Hepatic stellate cell (primary cell): Measurements from ENCODE around the gene NDRG2.
"Not testable (repeated sequence)": the region's sequence is repeated elsewhere in the genome, so short reads cannot be mapped to it uniquely, and the experiment has no call there.

Source experiments
- DNase-seq: peaks from one replicate; pipeline ENCODE4 v3.0.0; 2011; ENCODE audit warnings: low spot score

NDRG2 gene

DNA sequence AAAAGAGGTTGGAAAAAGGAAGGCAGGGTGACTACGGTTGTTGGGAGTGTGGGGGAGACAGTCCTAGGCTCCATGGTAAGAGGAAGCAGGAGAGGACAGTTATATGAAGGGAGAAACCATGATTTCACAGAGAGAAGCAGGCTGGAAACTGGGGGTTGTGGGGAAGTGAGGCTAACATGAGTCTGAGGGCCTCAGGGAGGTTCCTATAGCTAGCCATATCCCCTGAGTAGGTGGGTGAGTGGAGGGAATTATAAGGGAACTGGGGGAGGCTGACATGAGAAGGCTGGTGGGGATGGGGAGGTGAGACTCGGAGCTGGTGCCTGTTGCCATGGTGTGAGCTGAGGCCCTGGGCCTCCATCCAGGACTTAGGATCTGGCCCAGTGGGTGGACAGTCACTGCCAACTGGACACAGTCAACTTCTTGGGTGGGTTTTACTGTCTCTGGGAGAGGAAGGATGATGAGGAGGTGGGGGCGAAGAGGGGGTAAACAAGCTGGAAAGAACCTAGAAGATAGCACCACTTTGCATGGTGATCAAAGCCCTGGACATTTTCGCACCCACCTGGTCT lies 8.4 kb upstream of the NDRG2 start:
- DNase-seq = no peak

- no peak for DNase-seq
These were observed 7.7 kb upstream of the NDRG2 start for GRCh38 chr14:21032326-21033132.

DNA sequence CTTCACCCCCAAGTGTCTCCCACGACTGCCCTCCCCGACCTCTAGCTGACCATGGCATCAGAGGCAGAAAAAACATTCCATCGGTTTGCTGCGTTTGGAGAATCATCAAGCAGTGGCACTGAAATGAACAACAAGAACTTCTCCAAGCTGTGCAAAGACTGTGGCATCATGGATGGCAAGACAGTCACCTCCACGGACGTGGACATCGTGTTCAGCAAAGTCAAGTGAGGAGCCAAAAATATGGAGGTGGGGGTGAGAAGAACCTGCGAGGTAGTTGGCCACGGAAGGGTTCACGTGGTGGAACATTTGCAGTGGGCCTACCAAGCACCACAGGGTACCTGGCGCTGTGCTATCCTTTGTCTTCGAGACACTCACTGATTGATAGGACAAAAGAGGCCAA lies 5.7 kb upstream of the NDRG2 start:
- no peak for DNase-seq

- no peak for DNase-seq
These were observed 5.1 kb upstream of the NDRG2 start, which contains the start of gene TPPP2 for GRCh38 chr14:21029917-21030316. TPPP2 (plus strand) TSS chr14:21030217; CDS start chr14:21030582, 365 bp downstream.

DNA sequence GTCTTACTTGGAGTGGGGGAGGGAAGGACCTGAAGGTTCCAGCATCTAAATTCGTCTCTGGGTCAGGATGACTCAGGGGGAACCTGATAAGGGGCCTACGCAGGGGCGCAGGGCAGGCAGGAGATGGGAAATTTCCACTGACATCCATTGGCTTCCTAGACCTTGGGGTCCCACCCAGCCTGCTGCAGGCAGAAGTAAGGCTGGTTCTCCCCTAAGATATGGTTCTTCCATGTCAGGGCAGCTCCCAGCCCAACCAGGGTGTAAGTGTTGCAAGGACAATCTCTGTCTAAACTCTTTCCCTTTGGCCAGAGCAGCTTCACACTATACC lies 2.1 kb upstream of the NDRG2 start:
- no peak for DNase-seq

DNA sequence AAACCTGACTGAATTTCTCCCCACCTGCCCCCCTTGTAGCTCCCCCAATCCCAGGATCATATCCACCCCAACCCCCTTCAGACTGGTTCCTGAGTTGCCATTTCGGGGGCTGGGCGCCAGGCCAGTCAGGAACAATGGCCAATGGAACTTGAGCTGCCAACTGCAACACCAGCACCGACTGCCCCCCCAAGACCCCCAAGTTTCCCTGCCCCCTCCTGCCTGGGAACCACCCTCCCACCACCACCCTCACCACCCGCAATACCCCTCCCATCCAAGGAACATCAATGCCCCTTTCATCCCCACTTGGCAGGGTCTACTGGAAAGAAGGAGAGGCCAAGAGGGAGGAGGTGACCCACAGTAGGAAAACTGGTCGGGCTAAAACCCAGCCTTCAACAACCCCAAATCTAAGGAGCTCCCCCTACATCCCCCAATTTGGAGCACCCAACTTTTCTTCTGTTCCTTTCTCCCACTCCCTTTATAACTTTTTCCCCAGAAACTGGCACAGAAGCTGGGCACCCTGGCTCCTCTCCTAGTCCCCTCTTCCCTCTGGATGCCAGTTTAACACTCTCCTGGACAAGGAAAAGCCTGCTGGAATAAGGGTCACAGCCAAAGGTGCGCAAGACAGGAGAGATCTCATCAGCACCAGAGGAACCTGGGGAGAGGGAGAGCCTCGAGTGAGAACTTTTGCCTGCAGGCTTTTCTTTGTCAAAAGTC lies 1.6 kb upstream of the NDRG2 start:
- no peak for DNase-seq

GRCh38 chr14:21025371-21026273 lies 761 bp upstream of the NDRG2 start:
- no peak for DNase-seq

DNA sequence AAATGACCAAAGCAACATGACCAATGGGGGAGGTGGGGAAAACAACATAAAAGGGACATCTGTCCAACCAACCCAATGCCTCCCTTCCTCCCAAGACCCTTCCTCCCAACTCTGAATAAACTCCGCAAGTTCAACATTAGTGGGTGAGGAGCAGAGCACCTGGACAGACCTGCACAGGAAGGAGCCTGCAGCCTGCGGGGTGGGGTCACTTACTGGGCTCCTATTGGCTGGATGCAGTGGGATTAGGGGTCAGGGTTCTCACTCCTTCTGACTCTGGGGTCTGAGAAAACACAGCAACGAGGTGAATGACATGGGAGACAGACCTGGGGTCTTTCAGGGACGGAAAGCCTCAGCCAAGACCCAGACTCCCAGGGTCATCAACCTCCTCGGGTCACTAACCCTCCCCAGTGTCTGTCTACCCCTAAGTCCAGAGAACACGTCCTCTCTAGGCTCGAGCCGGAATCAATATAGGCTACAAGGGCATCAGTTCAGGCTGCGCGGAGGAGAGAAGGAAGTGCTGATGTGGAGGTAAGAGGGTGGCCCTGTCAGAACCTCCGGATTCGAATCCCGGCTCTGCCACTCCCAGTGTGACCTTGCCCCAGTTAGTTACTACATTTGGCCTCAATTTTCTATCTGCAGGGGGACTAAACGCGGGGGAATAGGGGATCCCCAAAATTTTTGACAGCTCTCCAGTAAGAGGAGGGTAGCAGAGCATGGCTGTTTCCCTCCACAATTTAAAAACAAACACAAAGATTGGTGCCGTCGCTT lies 860 bp downstream of the NDRG2 start:
- DNase-seq = no peak

- no peak for DNase-seq
These were observed 1.7 kb downstream of the NDRG2 start for GRCh38 chr14:21023174-21023573.

GRCh38 chr14:21022686-21023085 lies 2.2 kb downstream of the NDRG2 start:
- no peak for DNase-seq

- no peak for DNase-seq
These were observed 3.8 kb downstream of the NDRG2 start for GRCh38 chr14:21020977-21021545.

DNA sequence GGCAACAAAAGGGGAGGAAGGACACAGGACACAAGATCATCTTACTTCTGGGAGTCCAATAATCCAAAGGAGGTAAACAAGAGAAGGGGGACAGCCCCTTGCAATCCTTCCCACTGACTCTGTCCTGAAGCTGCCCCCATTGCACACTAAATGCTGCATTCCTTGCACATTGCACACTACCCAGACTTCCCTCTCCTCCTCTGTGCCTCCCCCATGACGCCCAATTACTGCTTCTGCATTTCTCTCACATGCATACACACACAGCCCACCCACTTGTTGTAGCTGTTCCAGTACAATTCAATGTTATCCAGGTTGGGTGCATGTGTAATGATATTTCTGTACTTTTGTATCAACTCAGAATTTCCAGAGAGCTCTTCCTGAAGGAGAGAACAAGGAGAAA lies 5.5 kb downstream of the NDRG2 start:
- DNase-seq = no peak

DNA sequence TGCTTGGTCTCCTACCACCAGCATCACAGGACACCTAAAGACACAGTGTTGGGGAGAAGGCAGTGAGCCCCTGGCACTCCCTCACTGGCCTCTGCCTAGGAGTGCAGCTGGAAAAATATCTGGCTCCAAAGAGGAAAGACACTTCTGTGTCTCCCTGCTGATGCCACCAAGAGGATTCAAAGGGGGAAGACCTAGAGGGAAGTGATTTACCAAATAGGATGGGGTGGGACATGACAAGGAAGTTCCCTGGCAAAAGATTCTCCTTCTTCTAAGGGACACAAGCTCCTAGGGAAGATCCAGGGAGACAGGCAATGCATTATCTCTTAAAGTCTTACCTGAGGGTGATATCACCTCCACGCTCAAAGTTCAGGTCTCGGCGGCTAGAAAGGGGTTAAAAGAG lies 6.1 kb downstream of the NDRG2 start:
- DNase-seq = no peak

DNA sequence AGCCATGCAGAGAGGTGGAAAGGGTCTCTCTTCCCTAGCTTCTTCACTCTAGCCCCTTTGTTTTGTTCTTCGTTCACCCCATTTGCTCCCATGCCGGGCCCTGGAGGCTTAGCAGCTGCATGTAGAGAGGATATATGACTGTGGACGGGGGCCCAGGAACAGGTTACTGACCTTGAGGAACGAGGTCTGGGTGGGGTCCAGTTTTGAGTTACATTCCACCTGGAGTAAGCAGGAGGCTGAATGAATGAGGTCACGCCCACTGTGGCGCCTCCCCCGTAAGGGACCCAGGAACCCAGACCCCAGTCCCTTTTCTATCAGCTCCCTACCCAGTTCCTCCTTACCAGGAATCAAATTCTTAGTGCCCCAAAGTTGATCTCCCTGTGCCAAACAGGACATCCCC lies 6.6 kb downstream of the NDRG2 start:
- no peak for DNase-seq

GRCh38 chr14:21017528-21018245 lies 7.2 kb downstream of the NDRG2 start:
- no peak for DNase-seq

- DNase-seq = no peak
These were observed 8.3 kb downstream of the NDRG2 start for GRCh38 chr14:21016413-21017190.

GRCh38 chr14:21015312-21015711 lies 9.5 kb downstream of the NDRG2 start:
- no peak for DNase-seq

GRCh38 chr14:21014761-21015190 lies 10.1 kb downstream of the NDRG2 start:
- peak; percentile 78 for DNase-seq

- DNase-seq = no peak
These were observed 13.7 kb downstream of the NDRG2 start for GRCh38 chr14:21011136-21011535.

DNA sequence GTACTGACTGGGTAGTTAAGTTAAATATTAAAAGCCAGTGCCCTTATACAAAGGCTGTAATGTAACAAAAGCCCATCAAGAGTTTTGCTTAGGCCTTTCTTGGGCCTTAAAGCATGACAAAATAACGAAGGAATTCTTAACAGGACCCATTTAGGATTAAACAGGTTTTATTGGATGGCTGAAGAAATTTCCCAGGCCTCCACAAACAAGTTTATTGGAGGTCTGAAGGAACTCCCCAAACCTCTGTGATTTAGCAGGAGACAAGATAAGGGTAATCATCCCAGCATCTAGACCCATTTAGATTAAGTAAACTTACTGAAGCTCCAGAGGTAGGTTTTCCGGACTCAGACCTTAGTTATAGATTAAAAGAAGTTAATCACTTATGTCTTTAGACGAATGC lies 15.1 kb downstream of the NDRG2 start:
- DNase-seq = not testable (repeated sequence)
